ENCODE results near the gene TMEM11. TPM values are rescaled to one million over a fixed set of nuclear protein-coding genes. Genes with fewer than 3 reads are reported as not detected.

Gene TMEM11
- total and polyA plus RNA-seq, 2 of the 8 experiments (the other 6 are each of a cell fraction or from before 2014, with no cell fraction given): 33.3 to 90.4 TPM

DNA sequence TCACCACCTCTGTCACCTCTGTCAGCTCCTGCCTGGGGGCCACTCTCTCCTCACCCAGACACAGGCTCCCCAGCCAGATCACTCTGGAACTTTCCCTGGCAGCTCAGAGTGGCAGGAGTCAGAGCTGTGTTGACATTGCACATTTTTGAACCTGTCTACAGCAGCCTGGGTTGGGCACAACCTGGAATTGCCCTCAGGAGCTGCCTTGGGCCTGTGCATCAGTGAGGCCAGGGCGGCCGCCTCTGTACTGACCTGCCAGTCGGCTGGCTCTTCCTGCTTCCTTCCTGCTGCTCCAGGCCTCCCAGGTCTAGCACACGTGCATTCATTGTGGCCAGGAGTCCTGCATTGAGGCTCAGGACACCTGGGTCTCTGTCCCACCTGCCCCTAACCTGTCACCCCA, 14.2 kb upstream of the TMEM11 start:
- H3K9ac ChIP-seq (replicated peaks in 1 of 4; ENCODE audit: extremely low read depth in 1 of 4, low read depth in 3 of 4, low read length in 3 of 4): no peak overlapping the region
- H4K8ac ChIP-seq (ENCODE audit: extremely low read depth, insufficient read depth, low read length): peak overlapping the region; percentile 4; the same call in 1 of the 2 replicates
- no peak overlapping the region for H2BK12ac ChIP-seq (ENCODE audit: low read depth, low read length)
- no peak overlapping the region for H3K23ac ChIP-seq (ENCODE audit: insufficient read length)
- ChIA-PET CTCF (ENCODE audit: partially characterized antibody) (interaction anchor here (1.0 to 1.1 kb wide), 2 partner anchors 12 to 99 kb away, joined by 3 to 4 read pairs; no protein-coding TSS in a partner anchor), POLR2A (ENCODE audit: partially characterized antibody) (interaction anchor here (1.1 to 2.7 kb wide), 4 partner anchors 11 to 44 kb away, joined by 3 to 9 read pairs (median 3); no protein-coding TSS in a partner anchor)
- no peak overlapping the region for H3K4me3 ChIP-seq (ENCODE audit: extremely low read depth in 1 of 4, insufficient read depth in 2 of 4, low read depth in 3 of 4, low read length in 4 of 4)
- no peak overlapping the region for H3K27ac ChIP-seq (ENCODE audit: low read depth, low read length)
- WGBS, 2 experiments (ENCODE audit: extremely low coverage in 1 of 2, insufficient coverage in 1 of 2, insufficient read length in 1 of 2, insufficient replicate concordance in 2 of 2, low coverage in 1 of 2, low lambda C conversion rate in 2 of 2, missing lambda C conversion rate in 1 of 2): 81% methylated on average over 4 of the region's 4 CpGs; no CpG with 5 or more reads in 1 of the 2 experiments
- H3K4me1 ChIP-seq (replicated peaks in 1 of 4; ENCODE audit: control insufficient read depth in 3 of 4, insufficient read depth in 4 of 4, low read length in 3 of 4): no peaks in the 10 kb centered on the region
- no peak overlapping the region for H3K56ac ChIP-seq (replicated peaks; ENCODE audit: insufficient read length, low read depth, low read length)
- no peak overlapping the region for H4K91ac ChIP-seq (replicated peaks; ENCODE audit: insufficient read length, low read length)
- H3K14ac ChIP-seq (ENCODE audit: insufficient read length): no peak overlapping the region
- no peak overlapping the region for H2AK5ac ChIP-seq (ENCODE audit: low read depth, low read length)
- H4K20me1 ChIP-seq (replicated peaks in 1 of 2; ENCODE audit: control insufficient read depth in 1 of 2, insufficient read depth in 2 of 2, low read length in 2 of 2): no peaks in the 10 kb centered on the region
- no peak overlapping the region for H2BK15ac ChIP-seq (ENCODE audit: low read length)
- TF ChIP-seq POLR2AphosphoS5 (IDR thresholded peaks at IDR 0.05; ENCODE audit: low read depth, low read length): no peak
- no peak for TF ChIP-seq MAX (IDR thresholded peaks at IDR 0.05)
- TF ChIP-seq TCF12 (IDR thresholded peaks at IDR 0.05; ENCODE audit: low read depth, low read length): no peak
- TF ChIP-seq TEAD4 (IDR thresholded peaks at IDR 0.05; ENCODE audit: low read depth, low read length): no peak
- TF ChIP-seq RXRA (IDR thresholded peaks at IDR 0.05; ENCODE audit: insufficient read depth, low read depth, low read length): no peak
- H3K18ac ChIP-seq (ENCODE audit: extremely low read depth, low read length): no peak overlapping the region
- H3K9me3 ChIP-seq (ENCODE audit: insufficient read depth in 2 of 2, low read depth in 1 of 2, low read length in 1 of 2): 0 out of 4 replicates have a peak, but pooled peaks cover 0 to 2% of the 10 kb centered on the region in 2 experiments
- no peak for FAIRE-seq
- H4K5ac ChIP-seq (ENCODE audit: insufficient read length, low read depth, low read length): no peak overlapping the region
- H2BK5ac ChIP-seq (ENCODE audit: low read depth, low read length): no peak overlapping the region
- no peak overlapping the region for H2BK20ac ChIP-seq (ENCODE audit: low read length)
- H3K27me3 ChIP-seq (replicated peaks in 1 of 4; ENCODE audit: control insufficient read depth in 3 of 4, extremely low read depth in 1 of 4, insufficient read depth in 3 of 4, low read length in 3 of 4): no peaks in the 10 kb centered on the region
- no peak overlapping the region for H3K4me2 ChIP-seq (ENCODE audit: insufficient read depth in 1 of 2, low read depth in 2 of 2, low read length in 2 of 2)
- no peaks in the 10 kb centered on the region for H3K36me3 ChIP-seq (ENCODE audit: control insufficient read depth in 2 of 4, insufficient read depth in 4 of 4, low read length in 3 of 4)
- no peak overlapping the region for H2BK120ac ChIP-seq (replicated peaks; ENCODE audit: low read depth, low read length)
- no peaks in the 10 kb centered on the region for H3K79me2 ChIP-seq (ENCODE audit: control insufficient read depth in 1 of 2, insufficient read depth in 2 of 2, low read length in 2 of 2)
- no peaks in the 10 kb centered on the region for H3K79me1 ChIP-seq (ENCODE audit: low read depth, low read length)
- H3K23me2 ChIP-seq (ENCODE audit: low read depth, low read length): no peaks in the 10 kb centered on the region
- H3K4ac ChIP-seq (replicated peaks; ENCODE audit: insufficient read length, low read depth, low read length): no peak overlapping the region
- no peak overlapping the region for H2AFZ ChIP-seq (ENCODE audit: low read length)
- DNase-seq (ENCODE audit: low read depth in 1 of 2, low spot score in 2 of 2): no peak

All from H1 (cell line).